ENCODE data around the gene DGKQ. TPM values are rescaled to one million over a fixed set of nuclear protein-coding genes. Genes with fewer than 3 reads are reported as not detected.
"Not testable (repeated sequence)": the region's sequence is repeated elsewhere in the genome, so short reads cannot be mapped to it uniquely, and the experiment has no call there.

The DGKQ gene
- polyA plus RNA-seq, 1 donor, result 6.5 TPM

DNA sequence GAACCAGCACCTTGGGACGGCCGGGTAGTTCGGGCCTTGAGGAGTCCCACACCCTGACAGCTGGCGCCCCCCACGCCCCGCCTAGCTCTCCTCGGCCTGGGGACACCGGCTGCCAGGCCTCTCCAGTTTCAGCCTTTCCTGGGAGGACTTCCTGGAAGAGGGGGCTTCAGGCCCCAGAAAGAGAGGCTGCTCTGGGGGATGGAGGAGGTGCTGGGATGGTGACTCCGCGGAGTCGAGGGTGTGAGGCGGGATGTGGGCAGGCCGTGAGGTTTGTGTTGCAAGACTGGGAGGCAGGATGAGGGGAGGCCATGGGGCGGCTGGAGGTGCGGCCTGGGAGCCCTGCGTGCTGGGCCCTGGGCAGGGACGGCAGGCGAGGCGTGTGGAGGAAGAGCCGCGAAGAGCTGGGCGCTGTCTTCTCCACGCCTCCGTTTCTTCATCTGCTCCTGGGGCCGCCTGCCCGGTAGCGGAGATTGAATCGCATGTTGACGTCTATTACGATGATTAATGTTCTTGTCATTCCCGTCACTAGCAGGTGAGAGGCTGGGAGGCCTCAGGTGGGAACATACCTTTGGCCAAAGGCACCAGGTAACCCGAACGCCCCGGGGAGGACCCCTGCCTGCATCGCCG lies 37.1 kb upstream of the DGKQ start:
- peak; percentile 57 for DNase-seq

DNA sequence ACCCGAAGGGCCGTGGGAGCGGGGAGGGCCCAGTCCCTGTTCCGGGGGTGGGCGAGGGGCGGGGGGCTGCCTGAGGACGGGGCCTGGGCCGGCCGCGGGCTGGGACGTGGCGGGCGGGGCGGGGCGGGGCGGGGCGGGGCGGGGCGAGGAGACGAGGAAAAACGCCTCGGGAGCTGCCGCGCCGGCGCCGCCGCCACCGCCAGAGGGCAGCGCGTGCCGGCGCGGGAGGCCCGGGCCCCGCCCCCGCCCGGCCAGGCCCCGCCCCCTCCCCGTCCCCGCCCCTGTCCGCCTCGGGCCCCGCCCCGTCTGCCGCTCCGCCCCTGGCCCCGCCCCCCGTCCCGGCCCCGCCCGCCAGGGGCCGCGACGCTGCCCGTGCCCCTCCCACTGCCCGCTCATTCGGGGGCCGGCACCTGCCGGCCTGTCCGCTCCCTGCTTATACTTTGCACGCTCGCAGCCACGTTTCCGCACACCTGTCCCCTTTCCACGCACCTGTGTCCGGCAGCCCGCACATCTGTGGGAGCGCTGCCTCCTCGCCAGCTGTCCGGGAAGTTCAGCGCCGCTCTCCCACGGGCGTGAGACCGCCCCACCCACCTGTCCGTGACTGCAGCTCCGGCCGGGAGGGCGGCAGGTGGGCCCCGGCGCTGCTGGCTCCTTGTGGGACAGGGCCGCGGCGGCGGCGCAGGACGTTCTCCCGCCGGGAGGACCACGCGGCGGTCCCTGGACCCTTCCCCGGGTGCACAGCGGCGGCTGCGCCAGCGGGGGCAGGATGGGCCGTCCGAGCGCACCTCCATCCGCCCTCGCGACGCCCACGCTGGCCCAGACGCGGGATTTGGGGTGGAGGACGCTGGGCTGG lies 36.4 kb upstream of the DGKQ start:
- DNase-seq, result peak; percentile 76

DNA sequence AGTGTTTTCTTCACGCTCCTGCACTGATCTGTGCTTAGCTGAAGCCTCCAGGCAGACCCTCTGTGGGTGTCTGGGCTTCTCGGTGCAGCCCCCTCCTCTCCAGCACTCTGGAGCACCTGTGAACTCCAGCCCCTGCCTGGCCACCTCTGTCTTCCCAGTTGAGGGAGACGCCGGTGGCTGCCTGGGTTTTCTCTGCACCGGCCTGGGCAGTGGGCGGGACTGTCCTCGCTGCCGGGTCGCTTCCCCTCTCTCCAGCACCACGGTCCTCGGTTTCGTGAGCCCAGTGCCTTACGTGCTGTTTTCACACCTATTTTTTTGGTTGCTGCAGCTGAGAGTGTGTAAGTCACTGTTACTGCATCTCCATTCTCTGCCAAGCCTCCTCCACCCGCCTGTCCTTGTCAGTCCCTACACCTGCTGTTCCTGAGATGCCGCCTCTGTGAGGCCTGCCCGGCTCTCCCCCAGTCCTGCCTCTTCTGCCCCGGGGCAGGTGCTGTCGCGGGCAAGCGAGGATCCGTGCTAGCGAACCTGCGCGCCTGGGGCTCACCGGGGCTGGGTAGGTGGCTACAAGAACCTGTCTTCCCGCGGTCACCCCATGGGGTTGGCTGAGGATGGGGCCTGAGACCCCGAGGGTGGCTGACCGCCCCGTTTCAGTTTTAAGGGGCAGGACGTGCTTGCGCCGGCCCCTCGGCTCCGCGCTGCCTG lies 35.6 kb upstream of the DGKQ start:
- no peak for DNase-seq

DNA sequence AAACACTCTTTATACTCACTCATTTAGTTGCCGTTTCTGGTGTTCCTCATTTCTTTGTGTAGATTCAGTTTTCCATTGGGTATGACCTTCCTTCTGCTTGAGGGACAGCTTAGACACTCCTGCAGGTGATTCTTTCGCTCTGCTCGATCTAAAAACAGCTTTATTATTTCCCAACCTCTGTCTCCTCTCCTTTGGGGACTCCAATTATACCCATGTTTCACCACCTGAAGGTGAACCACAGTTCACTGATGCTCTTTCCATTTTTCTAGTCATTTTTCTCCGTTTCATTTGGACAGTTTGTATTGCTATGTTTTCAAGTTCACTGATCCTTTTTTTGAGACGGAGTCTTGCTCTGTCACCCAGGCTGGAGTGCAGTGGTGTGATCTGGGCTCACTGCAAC lies 33.5 kb upstream of the DGKQ start:
- no peak for DNase-seq

DNA sequence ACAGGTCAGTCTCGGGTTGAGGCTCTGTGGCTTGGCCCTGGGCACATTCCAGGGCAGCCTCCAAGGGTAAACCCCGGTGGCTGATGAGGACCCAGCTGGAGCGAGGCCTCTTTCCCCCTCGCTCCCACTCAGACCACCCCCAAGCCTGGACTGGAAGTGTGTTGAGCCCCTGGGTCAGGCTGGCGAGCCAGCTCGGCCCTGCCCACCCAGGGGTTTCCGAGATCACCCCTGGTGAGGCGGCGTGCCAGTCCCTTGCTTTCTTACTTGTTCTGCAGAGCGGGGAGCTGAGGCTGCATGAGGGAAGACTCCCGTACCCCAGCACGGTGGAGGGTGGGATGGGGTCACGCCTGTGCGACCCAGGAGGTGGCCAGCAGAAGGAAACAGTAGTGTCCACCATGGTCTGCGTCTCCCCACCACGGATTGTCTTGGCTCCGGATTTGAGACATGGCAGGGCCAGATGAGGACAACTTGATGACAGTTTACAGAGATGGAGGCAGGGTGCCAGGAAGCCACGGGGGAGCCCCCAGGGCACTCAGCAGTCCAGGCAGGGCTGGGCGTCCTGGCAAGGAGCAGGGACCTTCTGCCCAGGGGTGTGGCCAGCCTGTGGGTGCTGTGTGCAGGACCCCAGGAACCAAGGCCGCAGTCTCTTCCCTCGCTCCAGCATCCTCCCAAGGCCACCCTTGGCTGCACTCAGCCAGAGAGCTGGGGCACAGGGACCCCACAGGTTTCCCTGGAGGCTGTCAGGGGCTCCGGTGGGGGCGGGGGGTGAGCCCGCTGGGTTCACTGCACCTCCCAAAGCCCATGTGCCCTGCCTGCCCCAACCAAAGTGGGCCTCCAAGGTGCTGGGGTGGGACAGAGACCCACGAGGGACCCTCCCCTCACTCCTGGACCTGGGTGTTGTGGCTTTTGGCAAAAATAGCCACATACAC lies 31.5 kb upstream of the DGKQ start:
- no peak for DNase-seq

DNA sequence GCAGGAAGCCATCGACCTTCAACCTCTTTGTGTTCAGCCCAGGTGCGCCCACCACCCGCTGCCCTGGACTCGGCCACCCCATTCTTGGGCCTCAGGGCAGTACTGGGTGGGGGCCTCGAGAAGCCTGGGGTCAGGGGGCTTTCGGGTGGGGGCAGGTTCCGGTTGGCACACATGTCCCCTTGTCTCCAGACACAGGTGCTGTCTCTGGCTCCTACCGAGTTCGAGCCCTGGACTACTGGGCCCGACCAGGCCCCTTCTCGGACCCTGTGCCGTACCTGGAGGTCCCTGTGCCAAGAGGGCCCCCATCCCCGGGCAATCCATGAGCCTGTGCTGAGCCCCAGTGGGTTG lies 30.7 kb upstream of the DGKQ start:
- DNase-seq, result no peak

DNA sequence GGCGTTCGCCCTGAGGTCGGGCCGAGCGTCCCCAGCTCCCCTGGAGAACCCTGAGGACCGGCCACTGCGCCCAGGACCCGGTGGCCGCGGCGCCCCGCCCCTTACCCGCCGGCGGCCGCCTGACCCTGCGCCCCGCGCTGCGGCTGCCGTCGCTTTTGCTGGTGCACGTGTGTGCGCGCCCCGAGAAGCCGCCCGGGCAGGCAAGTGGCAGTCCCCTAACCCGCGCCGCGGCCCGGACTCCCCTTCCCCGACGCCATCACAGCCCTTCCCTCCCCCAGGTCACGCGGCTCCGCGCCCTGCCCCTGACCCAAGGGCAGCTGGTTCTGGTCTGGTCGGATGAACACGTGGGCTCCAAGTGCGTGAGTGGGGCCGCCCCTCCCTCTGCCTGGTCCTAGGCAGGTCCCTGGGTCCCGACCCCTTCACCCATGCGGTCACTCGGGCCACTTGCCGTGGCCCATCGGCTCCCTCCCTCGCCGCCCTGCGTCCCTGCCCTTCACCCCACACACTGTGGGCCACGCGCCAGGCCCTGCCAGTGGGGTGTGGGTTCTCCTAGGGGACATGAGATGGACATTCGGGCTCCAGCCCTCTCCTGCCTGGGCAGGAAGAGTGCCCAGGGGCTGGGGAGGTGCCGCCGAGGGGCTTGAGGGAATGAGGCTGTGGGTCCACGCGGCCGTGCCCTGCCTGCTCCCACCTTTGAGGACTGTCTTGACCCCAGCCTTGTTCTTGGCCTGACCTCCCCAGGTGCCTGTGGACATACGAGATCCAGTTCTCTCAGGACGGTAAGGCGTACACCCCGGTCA lies 30.1 kb upstream of the DGKQ start:
- no peak for DNase-seq

DNA sequence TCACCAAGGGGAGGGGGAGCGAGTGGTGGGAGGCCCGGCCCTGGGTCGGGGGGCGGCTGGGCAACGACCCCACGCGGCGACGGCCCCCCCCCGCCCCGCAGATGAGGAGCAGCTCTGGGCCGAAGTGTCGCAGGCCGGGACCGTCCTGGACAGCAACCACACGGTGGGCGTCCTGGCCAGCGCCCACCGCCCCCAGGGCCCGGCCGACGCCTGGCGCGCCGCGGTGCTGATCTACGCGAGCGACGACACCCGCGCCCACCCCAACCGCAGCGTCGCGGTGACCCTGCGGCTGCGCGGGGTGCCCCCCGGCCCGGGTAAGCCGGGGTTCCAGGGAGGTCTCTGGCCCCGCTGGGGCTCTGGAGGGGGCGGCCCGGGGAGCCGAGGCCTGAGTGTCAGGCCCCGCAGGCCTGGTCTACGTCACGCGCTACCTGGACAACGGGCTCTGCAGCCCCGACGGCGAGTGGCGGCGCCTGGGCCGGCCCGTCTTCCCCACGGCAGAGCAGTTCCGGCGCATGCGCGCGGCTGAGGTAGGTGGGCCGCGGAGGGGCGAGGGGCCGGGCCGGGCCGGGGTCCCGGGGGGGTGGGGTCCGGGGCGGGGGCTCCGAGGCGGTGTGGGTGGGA lies 29.4 kb upstream of the DGKQ start:
- no peak for DNase-seq

DNA sequence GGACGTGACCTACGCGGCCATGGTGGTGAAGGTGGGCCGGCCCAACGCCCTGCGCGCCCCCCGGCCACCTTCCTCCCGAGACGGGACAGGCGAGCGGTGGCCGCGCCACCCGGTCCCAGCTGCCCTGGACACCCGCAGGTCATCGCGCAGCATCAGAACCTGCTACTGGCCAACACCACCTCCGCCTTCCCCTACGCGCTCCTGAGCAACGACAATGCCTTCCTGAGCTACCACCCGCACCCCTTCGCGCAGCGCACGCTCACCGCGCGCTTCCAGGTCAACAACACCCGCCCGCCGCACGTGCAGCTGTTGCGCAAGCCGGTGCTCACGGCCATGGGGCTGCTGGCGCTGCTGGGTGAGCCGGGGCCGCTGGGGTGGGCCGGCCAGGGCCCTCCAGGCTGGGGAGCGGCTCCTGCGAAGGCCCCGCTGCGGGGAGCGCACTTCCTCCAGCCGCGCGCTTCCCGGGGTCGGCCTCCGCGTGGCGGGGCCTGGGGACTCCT lies 28.8 kb upstream of the DGKQ start:
- no peak for DNase-seq

DNA sequence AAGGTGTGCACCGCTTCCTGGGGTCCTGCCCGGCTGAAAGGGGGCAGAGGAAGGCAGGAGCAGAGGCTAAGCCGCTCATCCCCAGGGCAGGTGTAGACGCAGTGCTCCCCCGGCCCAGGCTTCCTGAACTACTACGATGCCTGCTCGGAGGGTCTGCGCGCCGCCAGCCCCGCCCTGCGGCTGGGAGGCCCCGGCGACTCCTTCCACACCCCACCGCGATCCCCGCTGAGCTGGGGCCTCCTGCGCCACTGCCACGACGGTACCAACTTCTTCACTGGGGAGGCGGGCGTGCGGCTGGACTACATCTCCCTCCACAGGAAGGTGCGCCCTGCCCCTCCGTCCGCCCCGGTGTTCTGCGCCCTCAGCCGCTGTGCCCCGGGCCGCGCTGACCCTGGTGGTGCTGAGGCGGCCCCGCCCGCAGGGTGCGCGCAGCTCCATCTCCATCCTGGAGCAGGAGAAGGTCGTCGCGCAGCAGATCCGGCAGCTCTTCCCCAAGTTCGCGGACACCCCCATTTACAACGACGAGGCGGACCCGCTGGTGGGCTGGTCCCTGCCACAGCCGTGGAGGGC lies 28.3 kb upstream of the DGKQ start:
- DNase-seq, result no peak

DNA sequence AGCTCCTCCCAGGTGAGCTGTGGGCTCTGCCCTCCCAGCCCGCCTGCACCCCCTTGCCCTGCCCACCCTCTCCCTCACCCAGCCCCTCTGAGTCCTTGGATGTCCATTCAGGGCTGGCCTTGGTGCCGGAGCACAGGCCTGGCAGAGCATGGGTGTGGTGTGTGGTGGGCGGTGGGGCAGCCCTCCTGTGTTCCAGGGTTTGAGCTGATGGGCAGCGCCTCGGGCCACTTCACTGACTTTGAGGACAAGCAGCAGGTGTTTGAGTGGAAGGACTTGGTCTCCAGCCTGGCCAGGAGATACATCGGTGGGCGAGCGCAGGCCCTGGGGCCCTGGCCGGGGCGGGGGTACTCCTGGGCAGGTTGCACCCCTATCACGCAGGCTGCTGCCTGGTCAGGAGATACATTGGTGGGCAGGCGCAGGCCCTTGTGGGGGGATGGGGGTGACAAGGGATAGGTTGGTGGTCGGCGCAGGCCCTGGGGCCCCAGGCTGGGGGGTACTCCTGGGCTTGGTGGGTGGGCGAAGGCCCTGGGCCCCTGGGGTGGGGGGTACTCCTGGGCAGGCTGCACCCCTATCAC lies 27.4 kb upstream of the DGKQ start:
- DNase-seq, result no peak

DNA sequence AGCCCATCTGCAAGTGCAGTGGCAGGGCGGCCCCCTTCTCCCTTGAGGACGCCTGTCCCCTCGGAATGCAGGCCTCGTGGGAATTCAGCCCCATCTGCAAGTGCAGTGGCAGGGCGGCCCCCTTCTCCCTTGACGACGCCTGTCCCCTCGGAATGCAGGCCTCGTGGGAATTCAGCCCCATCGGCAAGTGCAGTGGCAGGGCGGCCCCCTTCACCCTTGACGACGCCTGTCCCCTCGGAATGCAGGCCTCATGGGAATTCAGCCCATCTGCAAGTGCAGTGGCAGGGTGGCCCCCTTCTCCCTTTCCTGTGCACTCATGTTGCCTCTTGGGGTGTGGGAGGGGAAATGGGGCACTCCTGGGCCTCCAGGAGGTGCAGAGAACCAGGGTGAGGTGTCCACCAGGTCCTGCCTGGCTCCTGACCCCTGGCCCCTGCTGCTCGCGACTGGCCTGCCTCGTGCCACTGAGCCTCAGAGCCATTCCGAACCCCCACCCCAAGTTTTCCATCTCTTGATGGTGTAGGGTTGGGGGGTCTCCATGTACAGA lies 26.6 kb upstream of the DGKQ start:
- no peak for DNase-seq

DNA sequence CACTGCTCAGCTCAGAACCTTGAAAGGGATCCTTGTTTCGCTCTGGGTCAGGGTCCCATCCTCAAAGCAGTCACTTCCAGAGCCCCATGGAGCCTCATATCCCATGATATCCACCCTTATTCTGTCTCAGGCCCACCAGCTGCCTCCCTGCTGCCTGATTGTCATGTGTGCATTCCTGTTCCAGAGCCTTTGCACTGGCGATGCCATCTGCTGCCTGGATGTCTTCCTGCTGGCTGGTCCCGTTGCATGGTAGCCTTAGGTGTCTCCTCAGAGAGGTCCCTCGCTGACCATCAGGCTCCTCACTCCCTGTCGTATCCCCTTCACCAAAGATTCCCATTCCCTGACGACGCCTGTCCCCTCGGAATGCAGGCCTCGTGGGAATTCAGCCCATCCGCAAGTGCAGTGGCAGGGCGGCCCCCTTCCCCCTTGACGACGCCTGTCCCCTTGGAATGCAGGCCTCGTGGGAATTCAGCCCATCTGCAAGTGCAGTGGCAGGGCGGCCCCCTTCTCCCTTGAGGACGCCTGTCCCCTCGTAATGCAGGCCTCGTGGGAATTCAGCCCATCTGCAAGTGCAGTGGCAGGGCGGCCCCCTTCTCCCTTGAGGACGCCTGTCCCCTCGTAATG lies 26.0 kb upstream of the DGKQ start:
- not testable (repeated sequence) for DNase-seq

DNA sequence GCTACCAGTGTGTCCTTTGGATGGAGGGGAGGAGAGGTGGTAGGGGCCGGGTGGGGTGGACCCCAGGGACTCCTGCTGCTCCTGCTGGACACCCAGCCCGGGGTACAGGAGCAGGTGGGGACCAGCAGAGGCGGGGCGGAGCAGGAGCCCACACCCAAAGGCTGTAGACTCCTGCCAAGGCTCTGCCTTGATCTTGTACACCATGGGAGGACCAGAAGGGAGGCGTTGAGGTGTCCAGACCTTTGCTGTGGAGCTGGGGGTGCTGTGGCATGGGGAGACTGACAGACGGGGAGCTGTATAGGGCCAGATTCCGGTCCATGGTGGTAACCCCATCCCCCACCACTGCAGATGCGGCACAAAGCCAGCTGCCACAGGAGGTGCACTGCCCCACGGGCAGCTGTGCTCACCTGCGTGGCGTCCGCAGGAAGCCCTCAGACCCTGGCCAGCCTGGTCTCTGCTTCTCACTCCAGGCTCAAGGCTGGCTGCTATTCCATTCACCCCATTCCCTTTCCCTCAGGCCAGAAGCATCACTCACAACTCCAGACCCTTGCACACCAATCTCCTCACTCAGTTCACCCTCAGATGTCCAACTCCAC lies 24.8 kb upstream of the DGKQ start:
- no peak for DNase-seq

DNA sequence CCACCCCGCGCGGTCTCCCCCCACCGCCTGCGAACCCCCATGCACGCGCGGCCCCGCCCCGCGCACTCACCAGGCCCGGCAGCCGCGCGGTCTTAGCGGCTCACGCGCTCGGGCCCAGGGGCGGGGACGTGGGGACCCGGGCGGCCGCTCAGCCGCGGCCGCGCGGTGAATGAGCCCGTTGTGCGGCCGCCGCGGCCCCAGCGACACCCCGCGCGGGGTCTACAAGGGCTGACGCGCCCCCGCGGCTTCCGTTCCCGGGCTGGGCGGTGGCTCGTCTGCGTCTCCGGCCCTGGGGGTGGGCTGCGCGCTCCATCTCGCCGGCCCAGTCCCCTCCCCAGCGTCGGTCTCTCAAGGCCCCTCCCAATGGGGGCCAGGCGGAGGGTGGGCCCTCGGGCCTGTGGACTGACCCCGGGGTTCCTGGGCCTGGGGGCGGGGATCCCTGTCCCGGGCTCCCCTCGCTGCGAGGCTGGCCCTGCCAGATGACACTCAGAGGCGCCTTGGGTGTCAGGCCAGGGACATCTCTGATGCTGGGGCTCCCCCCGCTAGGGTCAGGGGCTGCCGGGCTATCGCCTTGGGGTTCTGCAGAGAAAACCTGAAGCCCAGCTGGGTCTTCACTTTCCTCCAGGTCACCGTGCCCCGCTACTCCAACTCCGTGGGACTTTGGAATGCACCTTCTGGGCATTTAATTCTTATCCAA lies 24.2 kb upstream of the DGKQ start:
- no peak for DNase-seq

DNA sequence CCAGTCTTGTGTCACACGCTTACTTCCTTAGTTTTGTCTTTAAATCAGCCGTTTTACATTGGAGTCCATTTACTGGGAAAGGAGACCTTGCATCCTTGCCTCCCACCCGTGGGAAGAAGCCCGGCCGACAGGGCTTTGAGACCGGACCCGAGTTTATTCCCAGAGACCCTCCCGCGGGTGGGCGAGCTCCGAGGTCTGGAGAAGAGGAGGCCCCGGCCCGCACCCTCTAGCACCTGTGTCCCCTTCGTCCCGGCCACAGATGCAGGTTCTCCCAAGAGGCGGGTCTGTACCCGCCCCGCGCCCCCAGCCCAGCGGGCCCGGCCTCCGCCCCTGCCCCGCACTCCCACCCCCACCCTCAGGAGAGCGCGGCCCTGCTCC lies 23.6 kb upstream of the DGKQ start:
- no peak for DNase-seq

DNA sequence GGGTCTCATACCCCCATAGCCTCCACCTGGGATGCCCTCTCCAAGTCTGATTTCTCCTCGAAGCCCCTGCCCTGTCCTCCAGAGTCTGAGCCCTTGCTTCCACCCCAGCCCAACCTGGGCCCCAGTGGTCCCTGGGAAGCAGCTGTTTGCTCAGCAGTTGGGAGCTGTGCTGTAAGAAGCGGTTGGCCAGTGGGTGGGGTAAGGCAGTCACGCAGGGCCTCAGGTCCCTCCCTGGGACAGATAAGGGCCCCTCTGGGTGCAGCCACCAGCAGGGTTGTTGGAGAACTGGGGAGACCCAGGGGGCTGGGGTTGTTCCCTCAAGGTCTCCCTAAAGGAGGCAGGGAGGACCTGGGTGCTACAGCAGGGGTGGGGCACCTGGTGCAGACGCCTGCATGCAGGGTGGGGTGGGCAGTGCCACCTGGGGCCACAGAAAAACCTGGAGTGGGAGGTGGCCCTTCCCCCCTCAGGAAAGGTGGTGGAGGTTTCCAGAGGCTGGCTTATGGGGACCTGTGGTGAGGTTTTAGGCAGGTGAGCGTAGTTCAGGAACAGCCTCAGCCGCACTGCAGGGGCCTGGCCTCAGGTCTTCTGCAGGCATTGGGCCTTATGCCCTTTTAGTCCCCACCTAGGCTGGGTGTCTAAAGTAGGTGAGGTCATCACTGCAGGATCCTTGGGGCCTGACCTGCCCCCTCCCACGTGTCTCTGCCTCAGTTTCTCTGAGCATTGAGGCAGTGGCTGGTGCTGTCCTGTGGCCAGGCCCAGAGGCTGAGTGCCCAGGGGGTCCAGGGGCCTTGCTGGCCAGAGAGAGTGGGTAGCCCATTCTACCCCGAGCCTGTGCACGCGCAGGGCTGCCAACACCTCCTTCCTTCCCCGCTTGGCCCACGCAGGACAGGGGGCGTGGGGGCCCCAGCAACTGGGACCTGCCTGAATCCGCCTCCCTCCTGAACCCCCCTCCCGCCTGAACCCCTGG lies 22.9 kb upstream of the DGKQ start:
- DNase-seq, result no peak

Data from hindlimb muscle (tissue), 1 donor.